Neural cell (in vitro differentiated cells): ENCODE data around the gene TIGD1. TPM values are rescaled to one million over a fixed set of nuclear protein-coding genes. Genes with fewer than 3 reads are reported as not detected.

Experiments used
- H2AFZ ChIP-seq: fragments of 200-600, 300-800 bp; sonication (generic), shearing (Covaris generic); 2 replicates; pipeline ENCODE4 v1.6.0; 2014; ENCODE audit warnings: low read depth, mild to moderate bottlenecking, antibody characterized with exemption, low read length, moderate library complexity
- H3F3A ChIP-seq: fragments of 200-600 bp; shearing (Covaris generic); 2 replicates; pipeline ENCODE4 v1.6.1; 2016; ENCODE audit warnings: mild to moderate bottlenecking, moderate library complexity, mixed read lengths, antibody characterized with exemption, low read length; ENCODE audit not compliant: insufficient read depth, poor library complexity, severe bottlenecking
- H3K27ac ChIP-seq: fragments of 200-600, 300-800 bp; sonication (generic), shearing (Covaris generic); 2 replicates; pipeline ENCODE4 v1.5.1; 2014; ENCODE audit warnings: mild to moderate bottlenecking, low read length, moderate library complexity
- H3K27me3 ChIP-seq: fragments of 300-800, 200-600 bp; sonication (generic), shearing (Covaris generic); 2 replicates; pipeline ENCODE4 v1.6.0; 2014; ENCODE audit warnings: mild to moderate bottlenecking, low read depth, low read length, moderate library complexity; ENCODE audit not compliant: insufficient read depth
- H3K36me3 ChIP-seq: fragments of 300-800, 200-600 bp; sonication (generic), shearing (Covaris generic); 2 replicates; pipeline ENCODE4 v1.5.1; 2014; ENCODE audit warnings: mild to moderate bottlenecking, antibody characterized with exemption, low read length, moderate library complexity; ENCODE audit not compliant: insufficient read depth
- H3K4me2 ChIP-seq: fragments of 300-800, 200-600 bp; sonication (generic), shearing (Covaris generic); 2 replicates; pipeline ENCODE4 v1.6.0; 2014; ENCODE audit warnings: mild to moderate bottlenecking, low read length
- H3K4me3 ChIP-seq: fragments of 300-800, 200-600 bp; sonication (generic), shearing (Covaris generic); 2 replicates; pipeline ENCODE4 v1.5.1; 2014; ENCODE audit warnings: mild to moderate bottlenecking, low read length, moderate library complexity
- H3K79me2 ChIP-seq: fragments of 200-600 bp; shearing (Covaris generic); replicated peaks from 2 replicates; pipeline ENCODE4 v1.6.0; 2014; ENCODE audit warnings: mild to moderate bottlenecking, low read length, moderate library complexity; ENCODE audit not compliant: insufficient read depth
- H3K9ac ChIP-seq: fragments of 300-800, 200-600 bp; sonication (generic), shearing (Covaris generic); 2 replicates; pipeline ENCODE4 v1.6.1; 2016; ENCODE audit warnings: mild to moderate bottlenecking, low read length, mixed read lengths
- H3K9me2 ChIP-seq: fragments of 200-600 bp; shearing (Covaris generic); 2 replicates; pipeline ENCODE4 v1.6.1; 2016; ENCODE audit warnings: mild to moderate bottlenecking, low read length, mixed read lengths; ENCODE audit not compliant: insufficient read depth
- H3K9me3 ChIP-seq: fragments of 200-600, 300-800 bp; sonication (generic), shearing (Covaris generic); 2 replicates; pipeline ENCODE4 v1.6.1; 2016; ENCODE audit warnings: mild to moderate bottlenecking, mixed run types, low read length, moderate library complexity, mixed read lengths
- H4K20me1 ChIP-seq: fragments of 200-600 bp; shearing (Covaris generic); 2 replicates; pipeline ENCODE4 v1.6.1; 2016; ENCODE audit warnings: mild to moderate bottlenecking, mixed run types; ENCODE audit not compliant: insufficient read depth
- EP300 ChIP-seq: fragments of 450-650 bp; conservative IDR thresholded peaks from 2 replicates; pipeline ENCODE4 v1.6.1; 2014; ENCODE audit warnings: antibody characterized with exemption, mild to moderate bottlenecking, moderate library complexity; ENCODE audit not compliant: poor library complexity, severe bottlenecking
- EZH2 ChIP-seq: fragments of 200-600, 300-800 bp; shearing (Covaris generic), sonication (generic); IDR thresholded peaks from 2 replicates; pipeline ENCODE4 v1.6.1; 2014; ENCODE audit warnings: antibody characterized with exemption, low read length, borderline replicate concordance, mild to moderate bottlenecking; ENCODE audit not compliant: insufficient read depth, poor library complexity, severe bottlenecking
- MXI1 ChIP-seq: fragments of 450-650 bp; conservative IDR thresholded peaks from 2 replicates; pipeline ENCODE4 v1.6.1; 2014; ENCODE audit warnings: antibody characterized with exemption, mild to moderate bottlenecking; ENCODE audit not compliant: poor library complexity, severe bottlenecking
- POLR2AphosphoS5 ChIP-seq: IDR thresholded peaks from 2 replicates; pipeline ENCODE4 v1.6.1; 2012
- RAD21 ChIP-seq: fragments of 450-650 bp; conservative IDR thresholded peaks from 2 replicates; pipeline ENCODE4 v1.6.1; 2014; ENCODE audit warnings: antibody characterized with exemption, mild to moderate bottlenecking, moderate library complexity
- SMC3 ChIP-seq: fragments of 450-650 bp; conservative IDR thresholded peaks from 2 replicates; pipeline ENCODE4 v1.6.1; 2014; ENCODE audit warnings: antibody characterized with exemption, mild to moderate bottlenecking, moderate library complexity; ENCODE audit not compliant: poor library complexity
- TAF1 ChIP-seq: IDR thresholded peaks from 2 replicates; pipeline ENCODE4 v1.6.1; 2012; ENCODE audit warnings: low read depth
- polyA plus RNA-seq: library from polyadenylated mRNA; depleted of rRNA; stranded (reverse); fragments of >200 nt; gene quantifications from 2 replicates; pipeline ENCODE4 v1.2.3, GENCODE V29; 2014
- TF ChIP-seq, protein P1 (sequence below): IDR thresholded peaks from 2 replicates; pipeline ENCODE4 v1.6.1; 2012; ENCODE audit warnings: borderline replicate concordance
- TF ChIP-seq, protein P2 (sequence below): fragments of 450-650 bp; IDR thresholded peaks from 2 replicates; pipeline ENCODE4 v1.5.1; 2014; ENCODE audit warnings: antibody characterized with exemption, mild to moderate bottlenecking, moderate library complexity; ENCODE audit not compliant: poor library complexity, severe bottlenecking

TIGD1 gene
- polyA plus RNA-seq, 1 donor from 2014 or later: 29.3 TPM

DNA sequence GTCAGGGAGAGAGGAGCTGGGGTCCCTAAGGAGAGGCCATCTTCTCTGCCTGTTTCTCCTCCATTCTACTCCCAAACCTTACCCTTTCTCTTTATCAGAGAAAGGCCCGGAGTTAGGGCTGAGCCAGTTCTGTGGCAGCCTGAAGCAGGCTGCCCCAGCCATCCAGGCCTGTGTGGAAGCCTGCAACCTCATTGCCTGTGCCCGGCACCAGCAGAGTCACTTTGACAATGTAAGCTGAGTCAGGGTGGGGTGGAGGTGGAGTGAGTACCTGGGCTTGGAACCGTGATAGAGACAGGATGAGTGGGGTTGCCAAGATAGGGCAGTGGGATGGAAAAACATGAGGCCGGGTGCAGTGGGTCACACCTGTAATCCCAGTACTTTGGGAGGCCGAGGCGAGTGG, 5.7 kb downstream of the TIGD1 start:
- Histone ChIP-seq H3K4me3 (no peak overlapping the region), H3K79me2 (peaks cover 14% of the 10 kb centered on the region), H3F3A (no peaks in the 10 kb centered on the region), H3K9ac (no peak overlapping the region), H3K9me3 (no peaks in the 10 kb centered on the region), H4K20me1 (no peaks in the 10 kb centered on the region), H3K9me2 (no peaks in the 10 kb centered on the region), H3K4me2 (no peak overlapping the region), H2AFZ (no peak overlapping the region), H3K36me3 (peaks cover 16% of the 10 kb centered on the region), H3K27me3 (no peaks in the 10 kb centered on the region), H3K27ac (no peak overlapping the region)
- no peak for TF ChIP-seq SMC3
- no peak for TF ChIP-seq RAD21
- no peak for TF ChIP-seq POLR2AphosphoS5
- TF ChIP-seq, protein P1, sequence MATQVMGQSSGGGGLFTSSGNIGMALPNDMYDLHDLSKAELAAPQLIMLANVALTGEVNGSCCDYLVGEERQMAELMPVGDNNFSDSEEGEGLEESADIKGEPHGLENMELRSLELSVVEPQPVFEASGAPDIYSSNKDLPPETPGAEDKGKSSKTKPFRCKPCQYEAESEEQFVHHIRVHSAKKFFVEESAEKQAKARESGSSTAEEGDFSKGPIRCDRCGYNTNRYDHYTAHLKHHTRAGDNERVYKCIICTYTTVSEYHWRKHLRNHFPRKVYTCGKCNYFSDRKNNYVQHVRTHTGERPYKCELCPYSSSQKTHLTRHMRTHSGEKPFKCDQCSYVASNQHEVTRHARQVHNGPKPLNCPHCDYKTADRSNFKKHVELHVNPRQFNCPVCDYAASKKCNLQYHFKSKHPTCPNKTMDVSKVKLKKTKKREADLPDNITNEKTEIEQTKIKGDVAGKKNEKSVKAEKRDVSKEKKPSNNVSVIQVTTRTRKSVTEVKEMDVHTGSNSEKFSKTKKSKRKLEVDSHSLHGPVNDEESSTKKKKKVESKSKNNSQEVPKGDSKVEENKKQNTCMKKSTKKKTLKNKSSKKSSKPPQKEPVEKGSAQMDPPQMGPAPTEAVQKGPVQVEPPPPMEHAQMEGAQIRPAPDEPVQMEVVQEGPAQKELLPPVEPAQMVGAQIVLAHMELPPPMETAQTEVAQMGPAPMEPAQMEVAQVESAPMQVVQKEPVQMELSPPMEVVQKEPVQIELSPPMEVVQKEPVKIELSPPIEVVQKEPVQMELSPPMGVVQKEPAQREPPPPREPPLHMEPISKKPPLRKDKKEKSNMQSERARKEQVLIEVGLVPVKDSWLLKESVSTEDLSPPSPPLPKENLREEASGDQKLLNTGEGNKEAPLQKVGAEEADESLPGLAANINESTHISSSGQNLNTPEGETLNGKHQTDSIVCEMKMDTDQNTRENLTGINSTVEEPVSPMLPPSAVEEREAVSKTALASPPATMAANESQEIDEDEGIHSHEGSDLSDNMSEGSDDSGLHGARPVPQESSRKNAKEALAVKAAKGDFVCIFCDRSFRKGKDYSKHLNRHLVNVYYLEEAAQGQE: no peak
- no peak for TF ChIP-seq EP300
- no peak for TF ChIP-seq TAF1
- TF ChIP-seq, protein P2, sequence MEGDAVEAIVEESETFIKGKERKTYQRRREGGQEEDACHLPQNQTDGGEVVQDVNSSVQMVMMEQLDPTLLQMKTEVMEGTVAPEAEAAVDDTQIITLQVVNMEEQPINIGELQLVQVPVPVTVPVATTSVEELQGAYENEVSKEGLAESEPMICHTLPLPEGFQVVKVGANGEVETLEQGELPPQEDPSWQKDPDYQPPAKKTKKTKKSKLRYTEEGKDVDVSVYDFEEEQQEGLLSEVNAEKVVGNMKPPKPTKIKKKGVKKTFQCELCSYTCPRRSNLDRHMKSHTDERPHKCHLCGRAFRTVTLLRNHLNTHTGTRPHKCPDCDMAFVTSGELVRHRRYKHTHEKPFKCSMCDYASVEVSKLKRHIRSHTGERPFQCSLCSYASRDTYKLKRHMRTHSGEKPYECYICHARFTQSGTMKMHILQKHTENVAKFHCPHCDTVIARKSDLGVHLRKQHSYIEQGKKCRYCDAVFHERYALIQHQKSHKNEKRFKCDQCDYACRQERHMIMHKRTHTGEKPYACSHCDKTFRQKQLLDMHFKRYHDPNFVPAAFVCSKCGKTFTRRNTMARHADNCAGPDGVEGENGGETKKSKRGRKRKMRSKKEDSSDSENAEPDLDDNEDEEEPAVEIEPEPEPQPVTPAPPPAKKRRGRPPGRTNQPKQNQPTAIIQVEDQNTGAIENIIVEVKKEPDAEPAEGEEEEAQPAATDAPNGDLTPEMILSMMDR: no peak
- no peak for TF ChIP-seq EZH2
- TF ChIP-seq MXI1: no peak

DNA sequence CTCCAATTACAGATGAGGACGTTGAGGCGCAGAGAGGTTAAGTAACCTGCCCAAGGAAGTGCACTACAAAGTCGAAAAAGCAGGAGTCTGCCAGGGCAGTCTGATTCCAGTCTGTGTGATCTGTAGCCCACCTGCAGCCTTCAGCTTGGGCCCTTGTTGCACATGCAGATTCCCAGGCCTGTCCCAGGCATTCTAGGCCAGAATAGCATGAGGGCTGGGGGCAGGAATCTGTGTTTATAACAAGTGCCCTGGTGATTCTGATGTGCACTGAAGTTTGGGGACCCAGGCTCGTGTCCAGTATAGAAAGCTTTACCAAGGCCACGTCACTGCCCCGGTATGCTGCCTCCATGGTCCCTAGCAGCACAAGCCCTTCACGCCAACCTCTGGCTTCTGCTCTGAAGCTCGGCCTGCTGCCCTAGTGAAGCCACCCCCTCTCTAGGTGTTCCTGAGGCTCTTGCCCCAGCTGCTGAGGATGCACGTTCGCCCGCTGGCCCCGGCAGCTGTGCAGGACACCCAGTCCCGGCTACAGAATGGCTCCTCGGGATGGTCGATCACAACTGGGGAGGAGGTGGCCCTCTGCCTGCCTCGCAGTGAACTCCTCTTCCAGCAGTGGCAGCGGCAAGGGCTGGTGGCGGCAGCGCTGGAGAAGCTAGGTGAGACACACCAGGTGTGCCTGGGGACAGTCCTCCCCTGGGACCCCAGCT, 6.3 kb downstream of the TIGD1 start:
- H2AFZ ChIP-seq: no peak overlapping the region
- no peak overlapping the region for H3K4me3 ChIP-seq
- H3K9ac ChIP-seq: no peak overlapping the region

More for the DNA sequence above, 6.3 kb downstream of the TIGD1 start:
- peaks cover 14% of the 10 kb centered on the region for H3K79me2 ChIP-seq
- no peaks in the 10 kb centered on the region for H3K9me3 ChIP-seq
- no peaks in the 10 kb centered on the region for H3K9me2 ChIP-seq
- TF ChIP-seq POLR2AphosphoS5 (no peak), MXI1 (no peak), TAF1 (no peak), EP300 (no peak), SMC3 (no peak), RAD21 (no peak), EZH2 (no peak)
- TF ChIP-seq, protein P1: no peak
- TF ChIP-seq, protein P2: no peak
- no peaks in the 10 kb centered on the region for H4K20me1 ChIP-seq
- peaks cover 16% of the 10 kb centered on the region for H3K36me3 ChIP-seq
- no peaks in the 10 kb centered on the region for H3F3A ChIP-seq
- no peak overlapping the region for H3K27ac ChIP-seq
- H3K27me3 ChIP-seq: no peaks in the 10 kb centered on the region
- no peak overlapping the region for H3K4me2 ChIP-seq
